Osteocyte (in vitro differentiated cells): ENCODE measurements around the gene KRT222. TPM values are rescaled to one million over a fixed set of nuclear protein-coding genes. Genes with fewer than 3 reads are reported as not detected.
A peak's percentile ranks its signal among the peaks of the same experiment; 100 is the strongest.

Experiments used
- DNase-seq: peaks from one replicate; pipeline ENCODE4 v3.0.0; 2021; ENCODE audit warnings: mixed read lengths; ENCODE audit not compliant: unreplicated experiment; ENCODE audit errors: extremely low spot score
- H3K27ac Mint-ChIP-seq: one replicate; pipeline ENCODE4 v1.8.0; 2021; ENCODE audit warnings: mild to moderate bottlenecking, mixed read lengths; ENCODE audit not compliant: unreplicated experiment
- H3K27me3 Mint-ChIP-seq: one replicate; pipeline ENCODE4 v1.8.0; 2021; ENCODE audit warnings: mixed read lengths; ENCODE audit not compliant: unreplicated experiment
- H3K36me3 Mint-ChIP-seq: one replicate; pipeline ENCODE4 v1.8.0; 2021; ENCODE audit warnings: mixed read lengths; ENCODE audit not compliant: unreplicated experiment
- H3K4me1 Mint-ChIP-seq: one replicate; pipeline ENCODE4 v1.8.0; 2021; ENCODE audit warnings: mixed read lengths; ENCODE audit not compliant: unreplicated experiment
- H3K4me3 Mint-ChIP-seq: one replicate; pipeline ENCODE4 v1.8.0; 2021; ENCODE audit warnings: mild to moderate bottlenecking, moderate library complexity, mixed read lengths; ENCODE audit not compliant: unreplicated experiment
- H3K9me3 Mint-ChIP-seq: one replicate; pipeline ENCODE4 v1.8.0; 2021; ENCODE audit warnings: mixed read lengths; ENCODE audit not compliant: unreplicated experiment
- CTCF ChIP-seq: fragments of 200-600 bp; sonication (generic); IDR thresholded peaks from 2 replicates; pipeline ENCODE4 v1.5.0; 2021; ENCODE audit warnings: antibody characterized with exemption, mild to moderate bottlenecking, moderate library complexity
- total RNA-seq: library from RNA; stranded (reverse); gene quantifications from 2 replicates; pipeline ENCODE4 v1.2.1, GENCODE V29; 2021

KRT222 gene
- total RNA-seq, 1 donor from 2014 or later, result not detected

GRCh38 chr17:40637931-40638330 lies 27.0 kb downstream of the KRT222 start:
- Mint-ChIP-seq H3K4me1 (peaks cover 13% of the 10 kb centered on the region), H3K27ac (peak overlapping the region; percentile 6), H3K9me3 (no peaks in the 10 kb centered on the region), H3K4me3 (no peak overlapping the region), H3K36me3 (peaks cover 60% of the 10 kb centered on the region), H3K27me3 (no peaks in the 10 kb centered on the region)
- no peak for TF ChIP-seq CTCF
- DNase-seq, result no peak

- Mint-ChIP-seq H3K4me3 (no peak overlapping the region), H3K27me3 (no peaks in the 10 kb centered on the region), H3K27ac (no peak overlapping the region), H3K36me3 (peaks cover 64% of the 10 kb centered on the region), H3K9me3 (no peaks in the 10 kb centered on the region), H3K4me1 (no peaks in the 10 kb centered on the region)
- TF ChIP-seq CTCF, result no peak
- no peak for DNase-seq
Measured at GRCh38 chr17:40633871-40634270, 31.1 kb downstream of the KRT222 start.

DNA sequence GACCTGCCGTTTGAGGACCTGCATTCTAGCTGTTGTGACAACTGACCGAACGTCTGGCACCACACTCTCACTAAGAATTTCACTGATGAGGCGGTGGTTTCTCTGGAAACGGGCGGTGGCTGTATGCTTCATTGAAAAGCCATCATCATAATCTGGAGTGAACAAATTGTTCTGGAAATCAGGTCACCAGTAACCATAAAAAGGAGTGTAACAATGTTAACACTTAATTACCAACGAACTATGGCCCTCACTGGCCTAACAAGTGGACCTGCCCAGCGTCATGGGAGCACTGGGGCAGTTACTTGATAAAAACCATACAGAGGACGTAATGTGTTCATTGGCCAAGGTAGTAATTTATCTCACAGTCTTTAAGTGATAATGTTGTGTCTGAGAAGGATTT lies 32.8 kb downstream of the KRT222 start:
- Mint-ChIP-seq H3K27me3 (no peaks in the 10 kb centered on the region), H3K27ac (no peak overlapping the region), H3K4me1 (no peaks in the 10 kb centered on the region), H3K4me3 (no peak overlapping the region), H3K9me3 (no peaks in the 10 kb centered on the region), H3K36me3 (peaks cover 72% of the 10 kb centered on the region)
- DNase-seq, result no peak
- no peak for TF ChIP-seq CTCF

- H3K27me3 Mint-ChIP-seq, result no peaks in the 10 kb centered on the region
- no peak for TF ChIP-seq CTCF
- H3K4me1 Mint-ChIP-seq, result no peaks in the 10 kb centered on the region
- H3K27ac Mint-ChIP-seq, result no peak overlapping the region
- no peak overlapping the region for H3K4me3 Mint-ChIP-seq
- H3K36me3 Mint-ChIP-seq, result peaks cover 58% of the 10 kb centered on the region
- no peak for DNase-seq
- no peaks in the 10 kb centered on the region for H3K9me3 Mint-ChIP-seq
Measured at GRCh38 chr17:40629842-40630241, 35.1 kb downstream of the KRT222 start.

GRCh38 chr17:40625311-40625710 lies 39.7 kb downstream of the KRT222 start:
- no peaks in the 10 kb centered on the region for H3K4me1 Mint-ChIP-seq
- peaks cover 30% of the 10 kb centered on the region for H3K36me3 Mint-ChIP-seq
- no peak for TF ChIP-seq CTCF
- no peak overlapping the region for H3K27ac Mint-ChIP-seq
- no peak for DNase-seq
- no peak overlapping the region for H3K4me3 Mint-ChIP-seq
- H3K9me3 Mint-ChIP-seq, result no peaks in the 10 kb centered on the region
- H3K27me3 Mint-ChIP-seq, result peaks cover 14% of the 10 kb centered on the region
